ENCODE measurements around the gene ATG9B.
A peak's percentile ranks its signal among the peaks of the same experiment; 100 is the strongest.

The ATG9B gene

DNA sequence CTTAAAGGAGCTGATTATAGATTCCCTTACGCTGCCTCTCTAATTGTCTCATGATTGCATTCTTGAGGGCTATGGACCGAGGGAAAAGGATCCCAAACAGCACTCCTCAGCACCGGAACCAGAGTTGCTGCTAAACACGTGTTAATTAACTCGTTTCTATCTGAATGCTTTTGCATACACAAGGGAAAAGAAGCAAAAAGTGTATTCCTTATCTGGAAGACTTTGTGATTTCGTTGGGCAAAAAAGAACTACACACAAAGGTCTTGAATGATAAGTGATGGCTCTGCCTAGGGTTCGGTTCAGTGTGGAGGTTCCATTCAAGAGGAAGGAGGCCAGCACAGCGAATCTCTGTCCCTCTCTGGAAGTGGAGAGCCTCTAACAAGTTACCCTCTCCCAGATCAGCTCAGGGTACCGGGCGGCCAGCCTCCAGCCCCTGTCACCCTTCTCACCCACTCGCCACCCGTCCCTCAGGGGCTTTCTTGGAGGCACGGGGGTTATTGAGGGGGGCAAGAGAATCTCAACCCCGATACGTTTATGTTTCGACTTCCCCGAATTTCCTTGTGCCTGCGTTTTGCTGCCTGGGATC is 34.6 kb upstream of the ATG9B start:
- no peaks in the 10 kb centered on the region for H3K27me3 ChIP-seq (ENCODE audit: insufficient read depth, poor library complexity, severe bottlenecking)
- H3K4me3 ChIP-seq (replicated peaks; ENCODE audit: insufficient read depth, low read length), result peak overlapping the region; percentile 84
- peak overlapping the region; percentile 71 for H3K27ac ChIP-seq (replicated peaks)
- no peak for DNase-seq (ENCODE audit: low read depth in 1 of 2, low spot score in 1 of 2)
- TF ChIP-seq, protein P1, sequence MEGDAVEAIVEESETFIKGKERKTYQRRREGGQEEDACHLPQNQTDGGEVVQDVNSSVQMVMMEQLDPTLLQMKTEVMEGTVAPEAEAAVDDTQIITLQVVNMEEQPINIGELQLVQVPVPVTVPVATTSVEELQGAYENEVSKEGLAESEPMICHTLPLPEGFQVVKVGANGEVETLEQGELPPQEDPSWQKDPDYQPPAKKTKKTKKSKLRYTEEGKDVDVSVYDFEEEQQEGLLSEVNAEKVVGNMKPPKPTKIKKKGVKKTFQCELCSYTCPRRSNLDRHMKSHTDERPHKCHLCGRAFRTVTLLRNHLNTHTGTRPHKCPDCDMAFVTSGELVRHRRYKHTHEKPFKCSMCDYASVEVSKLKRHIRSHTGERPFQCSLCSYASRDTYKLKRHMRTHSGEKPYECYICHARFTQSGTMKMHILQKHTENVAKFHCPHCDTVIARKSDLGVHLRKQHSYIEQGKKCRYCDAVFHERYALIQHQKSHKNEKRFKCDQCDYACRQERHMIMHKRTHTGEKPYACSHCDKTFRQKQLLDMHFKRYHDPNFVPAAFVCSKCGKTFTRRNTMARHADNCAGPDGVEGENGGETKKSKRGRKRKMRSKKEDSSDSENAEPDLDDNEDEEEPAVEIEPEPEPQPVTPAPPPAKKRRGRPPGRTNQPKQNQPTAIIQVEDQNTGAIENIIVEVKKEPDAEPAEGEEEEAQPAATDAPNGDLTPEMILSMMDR (IDR thresholded peaks at IDR 0.05; ENCODE audit: insufficient read depth, low read length), result no peak
- TF ChIP-seq SPI1 (IDR thresholded peaks at IDR 0.05; ENCODE audit: borderline replicate concordance, low read depth), result no peak
- no peak for TF ChIP-seq POLR2AphosphoS5 (IDR thresholded peaks at IDR 0.05; ENCODE audit: low read depth)
- no peak for TF ChIP-seq GABPA (IDR thresholded peaks at IDR 0.05; ENCODE audit: low read depth)
- TF ChIP-seq, protein P2, sequence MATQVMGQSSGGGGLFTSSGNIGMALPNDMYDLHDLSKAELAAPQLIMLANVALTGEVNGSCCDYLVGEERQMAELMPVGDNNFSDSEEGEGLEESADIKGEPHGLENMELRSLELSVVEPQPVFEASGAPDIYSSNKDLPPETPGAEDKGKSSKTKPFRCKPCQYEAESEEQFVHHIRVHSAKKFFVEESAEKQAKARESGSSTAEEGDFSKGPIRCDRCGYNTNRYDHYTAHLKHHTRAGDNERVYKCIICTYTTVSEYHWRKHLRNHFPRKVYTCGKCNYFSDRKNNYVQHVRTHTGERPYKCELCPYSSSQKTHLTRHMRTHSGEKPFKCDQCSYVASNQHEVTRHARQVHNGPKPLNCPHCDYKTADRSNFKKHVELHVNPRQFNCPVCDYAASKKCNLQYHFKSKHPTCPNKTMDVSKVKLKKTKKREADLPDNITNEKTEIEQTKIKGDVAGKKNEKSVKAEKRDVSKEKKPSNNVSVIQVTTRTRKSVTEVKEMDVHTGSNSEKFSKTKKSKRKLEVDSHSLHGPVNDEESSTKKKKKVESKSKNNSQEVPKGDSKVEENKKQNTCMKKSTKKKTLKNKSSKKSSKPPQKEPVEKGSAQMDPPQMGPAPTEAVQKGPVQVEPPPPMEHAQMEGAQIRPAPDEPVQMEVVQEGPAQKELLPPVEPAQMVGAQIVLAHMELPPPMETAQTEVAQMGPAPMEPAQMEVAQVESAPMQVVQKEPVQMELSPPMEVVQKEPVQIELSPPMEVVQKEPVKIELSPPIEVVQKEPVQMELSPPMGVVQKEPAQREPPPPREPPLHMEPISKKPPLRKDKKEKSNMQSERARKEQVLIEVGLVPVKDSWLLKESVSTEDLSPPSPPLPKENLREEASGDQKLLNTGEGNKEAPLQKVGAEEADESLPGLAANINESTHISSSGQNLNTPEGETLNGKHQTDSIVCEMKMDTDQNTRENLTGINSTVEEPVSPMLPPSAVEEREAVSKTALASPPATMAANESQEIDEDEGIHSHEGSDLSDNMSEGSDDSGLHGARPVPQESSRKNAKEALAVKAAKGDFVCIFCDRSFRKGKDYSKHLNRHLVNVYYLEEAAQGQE (IDR thresholded peaks at IDR 0.05; ENCODE audit: insufficient replicate concordance, low read depth), result no peak

DNA sequence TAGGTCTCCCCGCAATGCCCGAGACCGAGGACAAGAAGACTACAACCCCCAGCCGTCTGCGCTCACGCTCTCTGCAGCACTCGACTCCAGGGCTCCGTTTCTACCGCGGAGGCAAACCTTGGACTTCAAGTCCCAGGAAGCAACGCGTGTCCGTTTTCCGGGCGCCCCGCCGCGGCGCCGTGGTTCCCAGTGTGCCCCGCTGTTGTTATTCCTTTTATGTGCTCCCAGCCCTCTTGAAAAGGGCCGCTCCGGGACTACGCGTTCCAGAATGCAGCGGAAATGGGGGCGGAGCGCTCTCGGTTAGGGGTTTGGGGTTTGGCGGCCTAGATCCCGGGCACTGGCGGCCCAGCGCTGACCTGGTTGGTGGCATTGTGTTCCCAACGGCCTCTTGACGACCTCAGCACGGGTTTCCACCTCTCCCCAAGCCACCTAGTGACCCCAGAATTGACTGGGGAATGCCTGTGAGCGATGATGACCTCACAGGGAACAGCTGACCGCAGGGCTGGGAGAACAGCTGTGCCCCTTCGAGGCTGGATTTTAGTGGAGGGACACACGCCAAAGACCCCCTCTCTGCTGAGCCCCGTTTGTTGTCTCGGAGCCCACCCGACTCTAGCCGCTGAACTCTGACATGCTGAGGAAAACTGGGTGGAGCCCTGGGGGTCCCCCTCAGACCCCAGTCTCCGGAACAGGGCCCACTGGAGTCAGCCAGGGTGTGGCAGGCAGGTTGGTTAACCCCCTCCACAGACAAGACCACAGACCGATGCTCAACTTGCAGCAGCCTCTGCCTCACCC is 33.9 kb upstream of the ATG9B start:
- Histone ChIP-seq H3K27ac (replicated peaks) (peak overlapping the region; percentile 71), H3K27me3 (ENCODE audit: insufficient read depth, poor library complexity, severe bottlenecking) (no peaks in the 10 kb centered on the region), H3K4me3 (replicated peaks; ENCODE audit: insufficient read depth, low read length) (peak overlapping the region; percentile 84)
- DNase-seq (ENCODE audit: low read depth in 1 of 2, low spot score in 1 of 2), result peak; percentile 100
- TF ChIP-seq, protein P1 (IDR thresholded peaks at IDR 0.05; ENCODE audit: insufficient read depth, low read length), result no peak
- TF ChIP-seq GABPA (IDR thresholded peaks at IDR 0.05; ENCODE audit: low read depth), result peak; percentile 81

DNA sequence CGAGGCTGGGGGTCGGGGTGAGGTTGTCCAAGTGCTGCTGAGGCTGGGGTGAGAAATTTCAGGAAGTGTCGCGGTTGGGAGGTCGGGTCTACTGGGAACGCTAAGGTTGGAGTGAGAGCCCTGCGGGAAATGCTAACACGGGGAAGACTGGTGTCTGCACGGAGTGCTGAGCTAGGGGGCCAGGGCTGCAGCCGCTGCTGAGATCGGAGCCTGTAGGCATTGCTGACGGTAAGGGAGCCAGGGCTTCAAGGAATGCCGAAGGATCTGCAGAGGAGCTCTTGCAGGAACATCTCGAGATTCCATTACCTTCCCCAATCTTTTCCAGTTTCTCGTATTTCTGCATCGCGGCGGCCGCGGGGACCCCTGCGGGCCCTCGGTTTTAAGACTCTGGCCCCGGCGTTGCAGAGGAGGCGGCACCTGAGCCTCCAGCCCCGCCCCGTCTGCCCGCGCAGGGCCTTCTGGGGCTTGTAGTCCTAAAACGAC is 33.3 kb upstream of the ATG9B start, which contains the start of gene CDK5:
Gene CDK5 (minus strand): TSS at position 392 of the 483 bp plus-strand sequence. CDS start 49 bp downstream, at position 343.
- Histone ChIP-seq H3K4me3 (replicated peaks; ENCODE audit: insufficient read depth, low read length) (peak within 1 kb of the TSS; percentile 84), H3K27me3 (ENCODE audit: insufficient read depth, poor library complexity, severe bottlenecking) (no peaks in the 10 kb centered on the region), H3K27ac (replicated peaks) (peak within 1 kb of the TSS; percentile 71)
- TF ChIP-seq SPI1 (IDR thresholded peaks at IDR 0.05; ENCODE audit: borderline replicate concordance, low read depth) (peak; percentile 45; the same call in 1 of the 2 replicates), POLR2AphosphoS5 (IDR thresholded peaks at IDR 0.05; ENCODE audit: low read depth) (no peak)
- DNase-seq (ENCODE audit: low read depth in 1 of 2, low spot score in 1 of 2), result no peak

DNA sequence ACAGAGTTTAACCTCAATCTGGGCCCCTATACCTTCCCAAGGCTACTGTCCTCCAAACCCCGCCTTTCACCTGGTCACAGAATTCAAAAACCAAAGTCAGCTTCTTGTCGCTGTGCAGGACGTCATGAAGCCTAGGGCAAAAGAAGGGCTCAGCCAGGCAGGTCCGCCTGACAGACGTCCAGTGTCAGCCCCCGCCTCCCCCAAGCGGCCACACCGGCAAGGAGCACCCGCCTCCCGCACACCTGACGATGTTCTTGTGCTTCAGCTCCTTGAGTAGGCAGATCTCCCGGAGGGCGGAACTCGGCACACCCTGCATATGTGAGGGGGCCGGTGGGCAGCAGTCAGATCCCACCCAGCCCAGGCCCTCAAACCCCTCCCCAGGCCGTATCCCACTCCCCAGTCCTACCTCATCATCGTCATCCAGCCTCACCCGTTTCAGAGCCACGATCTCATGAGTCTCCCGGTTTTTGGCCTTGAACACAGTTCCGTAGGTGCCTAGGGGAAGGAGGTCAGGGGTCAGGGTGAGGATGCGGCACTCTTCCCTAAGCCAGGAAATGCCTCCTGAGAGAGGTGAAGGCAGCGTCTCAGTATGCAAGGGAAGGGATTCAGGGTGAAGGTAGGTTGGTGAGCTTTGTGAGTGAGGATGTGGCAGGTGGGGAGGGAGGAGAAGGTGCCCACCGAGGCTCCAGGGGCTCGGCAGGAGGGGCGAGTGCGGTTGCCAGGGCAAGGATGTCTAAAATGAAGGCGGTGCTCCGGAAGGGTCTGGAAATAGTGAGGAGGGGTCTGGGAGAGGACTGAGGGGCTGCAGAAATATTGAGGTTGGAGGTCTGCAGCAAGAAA is 32.6 kb upstream of the ATG9B start:
- peak overlapping the region; percentile 71 for H3K27ac ChIP-seq (replicated peaks)
- no peak for DNase-seq (ENCODE audit: low read depth in 1 of 2, low spot score in 1 of 2)
- TF ChIP-seq, protein P2 (IDR thresholded peaks at IDR 0.05; ENCODE audit: insufficient replicate concordance, low read depth), result no peak
- TF ChIP-seq, protein P1 (IDR thresholded peaks at IDR 0.05; ENCODE audit: insufficient read depth, low read length), result no peak
- no peak for TF ChIP-seq SPI1 (IDR thresholded peaks at IDR 0.05; ENCODE audit: borderline replicate concordance, low read depth)
- H3K4me3 ChIP-seq (replicated peaks; ENCODE audit: insufficient read depth, low read length), result peak overlapping the region; percentile 84
- no peaks in the 10 kb centered on the region for H3K27me3 ChIP-seq (ENCODE audit: insufficient read depth, poor library complexity, severe bottlenecking)

Data from HL-60 (cell line).